ENCODE results near the gene APOL3.
"Not testable (repeated sequence)": the region's sequence is repeated elsewhere in the genome, so short reads cannot be mapped to it uniquely, and the experiment has no call there.

The APOL3 gene

GRCh38 chr22:36204632-36205015 lies 44.1 kb upstream of the APOL3 start:
- CTCF ChIA-PET, result interaction anchor here (0.8 to 1.2 kb wide), 4 partner anchors 10 to 282 kb away, joined by 3 to 4 read pairs (median 3); no protein-coding TSS in a partner anchor
- no peak for DNase-seq (ENCODE audit: low read depth, low spot score)
- TF ChIP-seq, protein P1, sequence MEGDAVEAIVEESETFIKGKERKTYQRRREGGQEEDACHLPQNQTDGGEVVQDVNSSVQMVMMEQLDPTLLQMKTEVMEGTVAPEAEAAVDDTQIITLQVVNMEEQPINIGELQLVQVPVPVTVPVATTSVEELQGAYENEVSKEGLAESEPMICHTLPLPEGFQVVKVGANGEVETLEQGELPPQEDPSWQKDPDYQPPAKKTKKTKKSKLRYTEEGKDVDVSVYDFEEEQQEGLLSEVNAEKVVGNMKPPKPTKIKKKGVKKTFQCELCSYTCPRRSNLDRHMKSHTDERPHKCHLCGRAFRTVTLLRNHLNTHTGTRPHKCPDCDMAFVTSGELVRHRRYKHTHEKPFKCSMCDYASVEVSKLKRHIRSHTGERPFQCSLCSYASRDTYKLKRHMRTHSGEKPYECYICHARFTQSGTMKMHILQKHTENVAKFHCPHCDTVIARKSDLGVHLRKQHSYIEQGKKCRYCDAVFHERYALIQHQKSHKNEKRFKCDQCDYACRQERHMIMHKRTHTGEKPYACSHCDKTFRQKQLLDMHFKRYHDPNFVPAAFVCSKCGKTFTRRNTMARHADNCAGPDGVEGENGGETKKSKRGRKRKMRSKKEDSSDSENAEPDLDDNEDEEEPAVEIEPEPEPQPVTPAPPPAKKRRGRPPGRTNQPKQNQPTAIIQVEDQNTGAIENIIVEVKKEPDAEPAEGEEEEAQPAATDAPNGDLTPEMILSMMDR (IDR thresholded peaks at IDR 0.05; ENCODE audit: insufficient read depth, low read length, missing control alignments), result no peak
- POLR2A ChIA-PET, result no interaction called here
- no peak overlapping the region for H3K4me3 ChIP-seq (ENCODE audit: low read depth, low read length)

DNA sequence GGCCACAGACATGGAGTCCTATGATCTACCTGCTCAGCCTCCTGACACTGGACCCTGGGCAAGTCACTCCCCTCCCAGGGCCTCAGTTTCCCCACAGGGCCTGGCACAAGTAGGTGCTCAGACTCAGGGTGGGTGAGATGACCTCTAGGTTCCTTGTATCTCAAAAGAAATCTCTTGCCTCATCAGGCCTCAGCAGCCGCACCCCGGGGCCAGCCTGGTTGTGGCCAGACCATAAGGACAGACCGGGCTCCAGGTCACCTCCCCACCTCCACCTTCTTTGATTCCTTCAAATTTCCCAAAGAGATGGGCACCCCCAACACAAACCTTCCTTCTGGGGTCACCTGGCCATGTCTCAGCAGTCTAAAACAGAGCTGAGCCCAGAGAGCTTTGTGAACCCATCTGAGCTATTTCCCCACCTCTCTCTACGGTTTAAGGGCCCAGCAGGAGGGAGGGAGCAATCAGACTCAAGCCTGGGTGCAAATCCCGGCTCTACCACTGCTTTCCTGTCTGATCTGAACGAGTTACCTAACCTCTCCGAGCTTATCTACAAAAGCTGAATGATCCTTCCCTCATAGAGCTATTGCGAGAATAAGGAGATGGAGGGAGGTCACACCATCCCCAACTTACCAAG lies 43.6 kb upstream of the APOL3 start:
- ChIA-PET CTCF (interaction anchor here (0.8 to 1.2 kb wide), 4 partner anchors 9 to 283 kb away, joined by 3 to 4 read pairs (median 3); no protein-coding TSS in a partner anchor), POLR2A (no interaction called here)
- H3K4me3 ChIP-seq (ENCODE audit: low read depth, low read length), result no peak overlapping the region

GRCh38 chr22:36203441-36203840 lies 42.9 kb upstream of the APOL3 start:
- CTCF ChIA-PET, result interaction anchor here (0.9 to 1.2 kb wide), 2 partner anchors 10 to 283 kb away, joined by 3 read pairs; no protein-coding TSS in a partner anchor
- DNase-seq (ENCODE audit: low read depth, low spot score); POLR2A ChIA-PET; H3K4me3 ChIP-seq (ENCODE audit: low read depth, low read length): not testable (repeated sequence)

More for the DNA sequence above, 43.6 kb upstream of the APOL3 start:
- DNase-seq (ENCODE audit: low read depth, low spot score), result no peak
- TF ChIP-seq, protein P1 (IDR thresholded peaks at IDR 0.05; ENCODE audit: insufficient read depth, low read length, missing control alignments), result no peak

DNA sequence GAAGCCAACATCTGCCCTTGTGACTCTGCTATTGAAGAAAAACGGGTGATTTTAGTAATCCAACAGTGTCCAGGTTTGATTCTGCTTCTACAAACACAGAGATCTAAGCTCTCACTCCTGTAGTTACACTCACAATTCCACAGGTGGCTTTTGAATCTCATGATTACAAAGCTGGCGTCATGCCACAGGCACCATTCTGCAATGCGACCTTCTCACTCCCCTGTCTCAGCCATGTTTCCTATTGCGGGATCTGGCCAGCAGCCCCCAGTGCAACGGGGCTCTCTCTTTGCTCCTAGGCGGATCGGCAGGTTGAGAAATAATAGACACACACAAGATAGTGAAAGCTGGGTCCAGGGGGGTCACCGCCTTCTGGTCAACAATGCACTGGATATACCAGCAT lies 42.4 kb upstream of the APOL3 start:
- POLR2A ChIA-PET, result not testable (repeated sequence)

GRCh38 chr22:36201630-36202319 lies 41.2 kb upstream of the APOL3 start, which contains the start of gene APOL4:
APOL4 (minus strand) TSS chr22:36201809; CDS start chr22:36201734, 75 bp downstream.
- TF ChIP-seq, protein P1 (IDR thresholded peaks at IDR 0.05; ENCODE audit: insufficient read depth, low read length, missing control alignments), result no peak
- DNase-seq (ENCODE audit: low read depth, low spot score), result no peak
- ChIA-PET CTCF (interaction anchor here (1.7 kb wide), 1 partner anchor 285 kb away, joined by 7 read pairs; no protein-coding TSS in a partner anchor), POLR2A (no interaction called here)
- no peak within 1 kb of the TSS for H3K4me3 ChIP-seq (ENCODE audit: low read depth, low read length)

More for the DNA sequence above, 42.4 kb upstream of the APOL3 start:
- CTCF ChIA-PET, result interaction anchor here (0.9 to 1.7 kb wide), 2 partner anchors 10 to 284 kb away, joined by 3 to 7 read pairs; no protein-coding TSS in a partner anchor
- not testable (repeated sequence) for H3K4me3 ChIP-seq (ENCODE audit: low read depth, low read length); DNase-seq (ENCODE audit: low read depth, low spot score)

- POLR2A ChIA-PET; CTCF ChIA-PET; H3K4me3 ChIP-seq (ENCODE audit: low read depth, low read length); DNase-seq (ENCODE audit: low read depth, low spot score): not testable (repeated sequence)
These were observed 40.5 kb upstream of the APOL3 start for GRCh38 chr22:36201025-36201424.

GRCh38 chr22:36199001-36199551 lies 38.5 kb upstream of the APOL3 start:
- TF ChIP-seq, protein P1 (IDR thresholded peaks at IDR 0.05; ENCODE audit: insufficient read depth, low read length, missing control alignments), result no peak
- no peak for DNase-seq (ENCODE audit: low read depth, low spot score)
- CTCF ChIA-PET, result interaction anchor here (0.8 to 12.3 kb wide), 4 partner anchors 8 to 39 kb away, joined by 3 to 76 read pairs (median 25); partner anchors contain the start of gene APOL2
- POLR2A ChIA-PET, result no interaction called here
- no peak overlapping the region for H3K4me3 ChIP-seq (ENCODE audit: low read depth, low read length)

Measured in AG04449 (cell line).